SK-N-SH (cell line): Measurements from ENCODE around the gene ZNF213. TPM values are rescaled to one million over a fixed set of nuclear protein-coding genes. Genes with fewer than 3 reads are reported as not detected.
A peak's percentile ranks its signal among the peaks of the same experiment; 100 is the strongest.

ENCODE experiments used
- CTCF ChIA-PET: fragments of 300-600, 350-600 bp; formaldehyde crosslinking; extraction: SDS; loops from one replicate; lab custom pipeline; 2021; lab: Yijun Ruan, JAX
- POLR2A ChIA-PET: fragments of 350-600 bp; sonication (Branson Sonifier 250); formaldehyde crosslinking; extraction: SDS; loops from one replicate; lab custom pipeline; 2020; ENCODE audit warnings: antibody characterized with exemption, inconsistent platforms; lab: Yijun Ruan, JAX
- DNase-seq: peaks from one replicate; pipeline ENCODE4 v3.0.0; 2012
- H2AFZ ChIP-seq: fragments of 200-600 bp; sonication (generic); 2 replicates; pipeline ENCODE4 v1.8.1; 2016; ENCODE audit warnings: antibody characterized with exemption, mild to moderate bottlenecking, low read depth
- H3F3A ChIP-seq: fragments of 200-600 bp; sonication (generic); replicated peaks from 2 replicates; pipeline ENCODE3; 2016; ENCODE audit warnings: antibody characterized with exemption, mild to moderate bottlenecking; ENCODE audit not compliant: insufficient read depth
- H3K27ac ChIP-seq, 2 experiments: fragments of 200-500 bp in 1 of 2; fragments of 200-600 bp in 1 of 2; sonication (Bioruptor generic) in 1 of 2; sonication (generic), shearing (Covaris generic) in 1 of 2; 2 replicates each; pipeline versions ENCODE4 v1.5.1 to v1.6.1; 2014 to 2016; ENCODE audit warnings: low read depth in 2 of 2, inconsistent platforms in 1 of 2, low read length in 1 of 2, mild to moderate bottlenecking in 1 of 2, mixed read lengths in 1 of 2
- H3K27me3 ChIP-seq: fragments of 200-600 bp; sonication (generic), shearing (Covaris generic); 2 replicates; pipeline ENCODE4 v1.6.1; 2016; ENCODE audit warnings: mixed run types; ENCODE audit not compliant: insufficient read depth
- H3K36me3 ChIP-seq, 2 experiments: fragments of 200-500 bp in 1 of 2; fragments of 200-600 bp in 1 of 2; sonication (Bioruptor generic) in 1 of 2; sonication (generic) in 1 of 2; replicated peaks in 1 of 2; 2 replicates each; pipeline versions ENCODE3 to v1.5.1; 2014 to 2016; ENCODE audit warnings: low read length in 1 of 2, mild to moderate bottlenecking in 1 of 2; ENCODE audit not compliant: insufficient read depth in 2 of 2, control insufficient read depth in 1 of 2
- H3K4me1 ChIP-seq, 2 experiments: fragments of 200-500 bp in 1 of 2; fragments of 200-600 bp in 1 of 2; sonication (Bioruptor generic) in 1 of 2; sonication (generic), shearing (Covaris generic) in 1 of 2; 2 replicates each; pipeline versions ENCODE4 v1.5.1 to v1.6.1; 2014 to 2016; ENCODE audit warnings: low read depth in 1 of 2, low read length in 1 of 2, mixed run types in 1 of 2; ENCODE audit not compliant: insufficient read depth in 2 of 2, control insufficient read depth in 1 of 2
- H3K4me2 ChIP-seq: fragments of 200-600 bp; sonication (generic), shearing (Covaris generic); 2 replicates; pipeline ENCODE4 v1.6.1; 2017; ENCODE audit warnings: mixed run types
- H3K4me3 ChIP-seq, 2 experiments: fragments of 200-500 bp in 1 of 2; fragments of 200-600 bp in 1 of 2; sonication (Bioruptor generic) in 1 of 2; sonication (generic), shearing (Covaris generic) in 1 of 2; 2 replicates each; pipeline versions ENCODE4 v1.5.1 to v1.8.1; 2014 to 2016; ENCODE audit warnings: low read depth in 2 of 2, inconsistent platforms in 1 of 2, low read length in 1 of 2, mild to moderate bottlenecking in 1 of 2, mixed read lengths in 1 of 2, moderate library complexity in 1 of 2
- H3K79me2 ChIP-seq: fragments of 200-600 bp; sonication (generic); 2 replicates; pipeline ENCODE4 v1.8.1; 2017; ENCODE audit warnings: mild to moderate bottlenecking; ENCODE audit not compliant: insufficient read depth
- H3K9ac ChIP-seq: fragments of 200-600 bp; sonication (generic); 2 replicates; pipeline ENCODE4 v1.6.1; 2017; ENCODE audit warnings: mixed run types
- H3K9me2 ChIP-seq: fragments of 200-600 bp; sonication (generic); 2 replicates; pipeline ENCODE4 v1.6.1; 2017; ENCODE audit warnings: mixed run types
- H3K9me3 ChIP-seq: fragments of 200-600 bp; sonication (generic); 2 replicates; pipeline ENCODE4 v1.6.1; 2017; ENCODE audit warnings: mixed run types, mild to moderate bottlenecking, moderate library complexity
- H4K20me1 ChIP-seq: fragments of 200-600 bp; sonication (generic); 2 replicates; pipeline ENCODE4 v1.6.1; 2017; ENCODE audit warnings: mild to moderate bottlenecking, mixed run types; ENCODE audit not compliant: insufficient read depth
- CHD2 ChIP-seq: fragments of 150-350 bp; IDR thresholded peaks from 2 replicates; pipeline ENCODE4 v1.6.1; 2018; ENCODE audit warnings: low read length; ENCODE audit not compliant: partially characterized antibody
- EP300 ChIP-seq, 2 experiments: IDR thresholded peaks; 2 replicates each; pipeline versions ENCODE4 v1.4.0 to v1.6.1; 2012; ENCODE audit warnings: borderline replicate concordance in 1 of 2, low read depth in 1 of 2, low read length in 1 of 2
- FOSL2 ChIP-seq: IDR thresholded peaks from 2 replicates; pipeline ENCODE4 v1.4.0; 2012; ENCODE audit warnings: low read depth, mild to moderate bottlenecking, moderate library complexity, borderline replicate concordance
- GABPA ChIP-seq: IDR thresholded peaks from 2 replicates; pipeline ENCODE4 v1.4.0; 2012; ENCODE audit warnings: low read depth, mild to moderate bottlenecking
- IRF3 ChIP-seq: fragments of 150-350 bp; IDR thresholded peaks from 2 replicates; pipeline ENCODE4 v1.6.1; 2016; ENCODE audit warnings: mild to moderate bottlenecking, low read depth, low read length
- MEF2A ChIP-seq: IDR thresholded peaks from 2 replicates; pipeline ENCODE4 v1.4.0; 2012; ENCODE audit warnings: low read depth, borderline replicate concordance
- NFIC ChIP-seq: IDR thresholded peaks from 2 replicates; pipeline ENCODE4 v1.4.0; 2012; ENCODE audit warnings: borderline replicate concordance
- RCOR1 ChIP-seq: fragments of 150-350 bp; IDR thresholded peaks from 2 replicates; pipeline ENCODE4 v1.6.1; 2017; ENCODE audit warnings: antibody characterized with exemption, low read length
- TEAD4 ChIP-seq: IDR thresholded peaks from 2 replicates; pipeline ENCODE4 v1.4.0; 2012; ENCODE audit warnings: mild to moderate bottlenecking, borderline replicate concordance; ENCODE audit not compliant: insufficient read depth
- USF2 ChIP-seq: fragments of 150-350 bp; IDR thresholded peaks from 2 replicates; pipeline ENCODE4 v1.6.1; 2017; ENCODE audit warnings: antibody characterized with exemption, low read length, low read depth, borderline replicate concordance
- WGBS: methylation state at CpG from one replicate; pipeline ENCODE4 v1.1.6; 2017; ENCODE audit warnings: low lambda C conversion rate; 5-methylcytosine and 5-hydroxymethylcytosine counted together
- polyA plus RNA-seq, 3 experiments: library from polyadenylated mRNA; depleted of rRNA; stranded (reverse); fragments of >200 nt; gene quantifications; 2 replicates each; pipeline ENCODE4 v1.2.3, GENCODE V29; 2012
- TF ChIP-seq, protein P1 (sequence below): IDR thresholded peaks from 2 replicates; pipeline ENCODE4 v1.4.0; 2012; ENCODE audit warnings: low read depth, borderline replicate concordance
- TF ChIP-seq, protein P2 (sequence below): IDR thresholded peaks from 2 replicates; pipeline ENCODE4 v1.4.0; 2012; ENCODE audit warnings: low read depth

The ZNF213 gene
- polyA plus RNA-seq, 1 of the 3 experiments (the other 2 are of a cell fraction): 1.1 TPM

DNA sequence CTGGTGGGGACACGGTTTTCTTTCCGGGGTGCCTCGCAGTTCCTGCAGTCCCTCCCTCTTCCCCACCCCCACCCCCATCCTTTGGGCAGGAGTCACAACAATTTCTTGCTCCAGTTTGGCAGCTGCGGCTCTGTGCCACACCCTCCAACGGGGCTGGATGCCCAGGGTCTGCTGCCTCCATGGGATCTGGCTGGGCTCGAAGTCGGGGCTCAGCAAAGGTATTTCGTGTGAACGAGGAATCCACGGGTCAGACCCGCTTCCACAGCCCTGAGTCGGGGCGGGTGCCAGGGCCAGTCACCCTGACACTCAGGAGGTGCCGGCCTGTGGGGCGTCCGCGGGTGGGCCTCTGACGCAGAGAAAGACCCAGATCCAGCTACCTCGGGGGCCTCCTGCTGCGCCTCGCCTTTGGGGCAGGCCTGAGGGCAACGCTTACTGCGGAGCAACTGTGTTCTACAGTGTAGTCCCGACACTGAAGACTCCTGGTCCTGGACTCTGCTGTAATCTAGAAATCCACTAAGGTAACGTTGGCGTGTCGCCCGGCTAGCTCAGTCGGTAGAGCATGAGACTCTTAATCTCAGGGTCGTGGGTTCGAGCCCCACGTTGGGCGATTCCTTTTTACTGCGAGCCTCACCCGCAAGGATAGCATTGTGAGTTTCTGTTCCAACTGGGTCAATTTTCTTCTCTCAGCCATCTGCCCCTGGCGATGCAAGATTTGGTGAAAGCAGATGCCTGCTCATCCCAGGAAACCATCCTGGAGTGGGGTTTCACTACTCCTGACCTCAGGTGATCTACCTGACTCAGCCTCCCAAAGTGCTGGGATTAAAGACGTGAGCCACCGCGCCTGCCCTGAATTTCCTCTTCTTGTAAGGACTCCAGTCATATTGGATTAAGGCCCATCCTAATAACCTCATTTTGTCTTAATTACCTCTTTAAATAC is 40.6 kb downstream of the ZNF213 start:
- Histone ChIP-seq H3K4me3 (peak overlapping the region; percentile 29 to 36; a peak in 3 of 4 replicates), H2AFZ (no peak overlapping the region; the same call in 1 of the 2 replicates), H3K4me1 (peaks cover 0 to 5% of the 10 kb centered on the region in 2 experiments; a peak in 1 of 4 replicates), H3K9me3 (no peaks in the 10 kb centered on the region), H3K27ac (no peak overlapping the region), H3K79me2 (no peaks in the 10 kb centered on the region), H3K9ac (no peak overlapping the region), H3K36me3 (no peaks in the 10 kb centered on the region), H4K20me1 (no peaks in the 10 kb centered on the region), H3F3A (peaks cover 12% of the 10 kb centered on the region), H3K9me2 (no peaks in the 10 kb centered on the region), H3K27me3 (peaks cover 93% of the 10 kb centered on the region), H3K4me2 (0 out of 2 replicates have a peak overlapping the region, but pooled peaks have one; percentile 25)
- 10% methylated on average over 25 of the region's 39 CpGs for WGBS
- TF ChIP-seq TEAD4 (peak; percentile 68), FOSL2 (peak; percentile 41; the same call in 1 of the 2 replicates), EP300 (IDR thresholded peaks at IDR 0.05; ENCODE audit: borderline replicate concordance in 1 of 2, low read depth in 1 of 2, low read length in 1 of 2) (no peak), MEF2A (no peak), NFIC (0 out of 2 replicates have a peak, but pooled peaks have one; percentile 4), RCOR1 (no peak), GABPA (no peak), CHD2 (no peak), USF2 (no peak), IRF3 (no peak)
- TF ChIP-seq, protein P1, sequence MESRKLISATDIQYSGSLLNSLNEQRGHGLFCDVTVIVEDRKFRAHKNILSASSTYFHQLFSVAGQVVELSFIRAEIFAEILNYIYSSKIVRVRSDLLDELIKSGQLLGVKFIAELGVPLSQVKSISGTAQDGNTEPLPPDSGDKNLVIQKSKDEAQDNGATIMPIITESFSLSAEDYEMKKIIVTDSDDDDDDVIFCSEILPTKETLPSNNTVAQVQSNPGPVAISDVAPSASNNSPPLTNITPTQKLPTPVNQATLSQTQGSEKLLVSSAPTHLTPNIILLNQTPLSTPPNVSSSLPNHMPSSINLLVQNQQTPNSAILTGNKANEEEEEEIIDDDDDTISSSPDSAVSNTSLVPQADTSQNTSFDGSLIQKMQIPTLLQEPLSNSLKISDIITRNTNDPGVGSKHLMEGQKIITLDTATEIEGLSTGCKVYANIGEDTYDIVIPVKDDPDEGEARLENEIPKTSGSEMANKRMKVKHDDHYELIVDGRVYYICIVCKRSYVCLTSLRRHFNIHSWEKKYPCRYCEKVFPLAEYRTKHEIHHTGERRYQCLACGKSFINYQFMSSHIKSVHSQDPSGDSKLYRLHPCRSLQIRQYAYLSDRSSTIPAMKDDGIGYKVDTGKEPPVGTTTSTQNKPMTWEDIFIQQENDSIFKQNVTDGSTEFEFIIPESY: no peak
- TF ChIP-seq, protein P2, sequence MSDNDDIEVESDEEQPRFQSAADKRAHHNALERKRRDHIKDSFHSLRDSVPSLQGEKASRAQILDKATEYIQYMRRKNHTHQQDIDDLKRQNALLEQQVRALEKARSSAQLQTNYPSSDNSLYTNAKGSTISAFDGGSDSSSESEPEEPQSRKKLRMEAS: no peak
- ChIA-PET POLR2A (no interaction called here), CTCF (interaction anchor here (0.8 to 1.6 kb wide), 3 partner anchors 9 to 116 kb away, joined by 3 to 8 read pairs (median 3); no protein-coding TSS in a partner anchor)
- no peak for DNase-seq
